ENCODE results near the gene FOXO3. TPM values are rescaled to one million over a fixed set of nuclear protein-coding genes. Genes with fewer than 3 reads are reported as not detected.

FOXO3 gene
- polyA plus RNA-seq, 1 donor (not counting 4 experiments of a cell fraction or from before 2014, with no cell fraction given): 17.6 TPM

- TF ChIP-seq CTCF (optimal IDR thresholded peaks at IDR 0.05 in 1 of 3, IDR thresholded peaks at IDR 0.05 in 1 of 3, conservative IDR thresholded peaks at IDR 0.05 in 1 of 3; ENCODE audit: extremely low read depth in 1 of 3, insufficient read depth in 2 of 3, low read length in 3 of 3) (no peak), EZH2 (IDR thresholded peaks at IDR 0.05; ENCODE audit: low read length) (no peak)
- Histone ChIP-seq H3K9ac (ENCODE audit: control insufficient read depth, extremely low read depth, insufficient read depth, low read length) (no peak overlapping the region), H3K27me3 (ENCODE audit: control insufficient read depth, extremely low read depth, insufficient read depth, low read length) (no peaks in the 10 kb centered on the region), H3K4me3 (ENCODE audit: control insufficient read depth in 2 of 3, extremely low read depth in 1 of 3, insufficient read depth in 2 of 3, low read depth in 1 of 3, low read length in 3 of 3) (no peak overlapping the region), H2AFZ (ENCODE audit: control insufficient read depth, low read length) (no peak overlapping the region), H3K36me3 (ENCODE audit: control insufficient read depth in 2 of 2, extremely low read depth in 1 of 2, insufficient read depth in 2 of 2, low read length in 2 of 2) (no peaks in the 10 kb centered on the region), H3K4me2 (ENCODE audit: control insufficient read depth, extremely low read depth, insufficient read depth, low read depth, low read length) (no peak overlapping the region), H3K27ac (ENCODE audit: control insufficient read depth, insufficient read depth, low read length) (no peak overlapping the region), H3K4me1 (ENCODE audit: control insufficient read depth, extremely low read depth, insufficient read depth, low read length) (peaks cover 31% of the 10 kb centered on the region), H3K9me1 (ENCODE audit: control insufficient read depth, extremely low read depth, insufficient read depth, low read length) (no peaks in the 10 kb centered on the region), H3K9me3 (ENCODE audit: control insufficient read depth, low read depth, low read length) (no peaks in the 10 kb centered on the region), H4K20me1 (ENCODE audit: control insufficient read depth, extremely low read depth, insufficient read depth, low read length) (no peaks in the 10 kb centered on the region), H3K79me2 (ENCODE audit: control insufficient read depth, insufficient read depth, low read length) (no peaks in the 10 kb centered on the region)
- dilution Hi-C loops (cut with MboI; ENCODE audit: extremely low pct_ligation_motif_present, low sequenced_read_pairs): no loop called here
- no peak for FAIRE-seq
- no peak for DNase-seq (ENCODE audit: low read depth, low spot score)
Observed at GRCh38 chr6:108693430-108694154, 132.9 kb downstream of the FOXO3 start.

- no peak overlapping the region for H3K9ac ChIP-seq (ENCODE audit: control insufficient read depth, extremely low read depth, insufficient read depth, low read length)
- no peaks in the 10 kb centered on the region for H3K79me2 ChIP-seq (ENCODE audit: control insufficient read depth, insufficient read depth, low read length)
- peaks cover 19% of the 10 kb centered on the region for H3K4me1 ChIP-seq (ENCODE audit: control insufficient read depth, extremely low read depth, insufficient read depth, low read length)
- no peak overlapping the region for H2AFZ ChIP-seq (ENCODE audit: control insufficient read depth, low read length)
- H3K9me1 ChIP-seq (ENCODE audit: control insufficient read depth, extremely low read depth, insufficient read depth, low read length): no peaks in the 10 kb centered on the region
- no peaks in the 10 kb centered on the region for H3K27me3 ChIP-seq (ENCODE audit: control insufficient read depth, extremely low read depth, insufficient read depth, low read length)
- dilution Hi-C loops (cut with MboI; ENCODE audit: extremely low pct_ligation_motif_present, low sequenced_read_pairs): no loop called here
- H3K36me3 ChIP-seq (ENCODE audit: control insufficient read depth in 2 of 2, extremely low read depth in 1 of 2, insufficient read depth in 2 of 2, low read length in 2 of 2): no peaks in the 10 kb centered on the region
- FAIRE-seq (peak; percentile 51), DNase-seq (ENCODE audit: low read depth, low spot score) (no peak)
- no peak overlapping the region for H3K4me3 ChIP-seq (ENCODE audit: control insufficient read depth in 2 of 3, extremely low read depth in 1 of 3, insufficient read depth in 2 of 3, low read depth in 1 of 3, low read length in 3 of 3)
- no peaks in the 10 kb centered on the region for H3K9me3 ChIP-seq (ENCODE audit: control insufficient read depth, low read depth, low read length)
- no peak for TF ChIP-seq EZH2 (IDR thresholded peaks at IDR 0.05; ENCODE audit: low read length)
- TF ChIP-seq CTCF (optimal IDR thresholded peaks at IDR 0.05 in 1 of 3, IDR thresholded peaks at IDR 0.05 in 1 of 3, conservative IDR thresholded peaks at IDR 0.05 in 1 of 3; ENCODE audit: extremely low read depth in 1 of 3, insufficient read depth in 2 of 3, low read length in 3 of 3): no peak
- no peak overlapping the region for H3K4me2 ChIP-seq (ENCODE audit: control insufficient read depth, extremely low read depth, insufficient read depth, low read depth, low read length)
- no peaks in the 10 kb centered on the region for H4K20me1 ChIP-seq (ENCODE audit: control insufficient read depth, extremely low read depth, insufficient read depth, low read length)
- H3K27ac ChIP-seq (ENCODE audit: control insufficient read depth, insufficient read depth, low read length): no peak overlapping the region
Observed at GRCh38 chr6:108694816-108695215, 134.1 kb downstream of the FOXO3 start.
